Measurements from ENCODE around the gene RPL7A. TPM values are rescaled to one million over a fixed set of nuclear protein-coding genes. Genes with fewer than 3 reads are reported as not detected.

RPL7A gene
- total RNA-seq, 1 experiment from 2014 or later = 1,920 TPM

GRCh38 chr9:133382507-133383141, 34.6 kb downstream of the RPL7A start:
- CTCF ChIA-PET = no interaction called here
- BruUV-seq (replicated peaks) = no TSS peak

GRCh38 chr9:133383438-133383837, 35.4 kb downstream of the RPL7A start:
- ChIA-PET POLR2A (ENCODE audit: low non-redundant PET) (no interaction called here), CTCF (no interaction called here)
- no peak overlapping the region for H3K27ac ChIP-seq (ENCODE audit: low read depth, low read length, poor library complexity, severe bottlenecking)
- H3K4me3 ChIP-seq (ENCODE audit: low read depth, low read length, poor library complexity, severe bottlenecking) = no peak overlapping the region
- H3K27me3 ChIP-seq (replicated peaks; ENCODE audit: insufficient read depth, low read depth, low read length, poor library complexity) = no peaks in the 10 kb centered on the region
- no TSS peak for BruUV-seq (replicated peaks)
- H3K4me1 ChIP-seq (ENCODE audit: insufficient read depth, low read length, poor library complexity, severe bottlenecking) = no peaks in the 10 kb centered on the region
- intact Hi-C loops (cut with micrococcal nuclease; ENCODE audit: unreplicated experiment) = no loop called here
- no peaks in the 10 kb centered on the region for H3K9me3 ChIP-seq (ENCODE audit: low read depth, low read length, poor library complexity, severe bottlenecking)
- TF ChIP-seq EZH2 (IDR thresholded peaks at IDR 0.05; ENCODE audit: borderline replicate concordance, low read depth, low read length, poor library complexity, severe bottlenecking) = no peak
- TF ChIP-seq CTCF (conservative IDR thresholded peaks at IDR 0.05; ENCODE audit: low read depth, low read length) = no peak
- H3K36me3 ChIP-seq (ENCODE audit: insufficient read depth, low read length, poor library complexity, severe bottlenecking) = no peaks in the 10 kb centered on the region
- DNase-seq (ENCODE audit: low spot score) = no peak

More at GRCh38 chr9:133382507-133383141, 34.6 kb downstream of the RPL7A start:
- no peaks in the 10 kb centered on the region for H3K27me3 ChIP-seq (replicated peaks; ENCODE audit: insufficient read depth, low read depth, low read length, poor library complexity)
- no peaks in the 10 kb centered on the region for H3K9me3 ChIP-seq (ENCODE audit: low read depth, low read length, poor library complexity, severe bottlenecking)
- DNase-seq (ENCODE audit: low spot score) = no peak
- POLR2A ChIA-PET (ENCODE audit: low non-redundant PET) = no interaction called here
- intact Hi-C loops (cut with micrococcal nuclease; ENCODE audit: unreplicated experiment) = no loop called here
- H3K4me3 ChIP-seq (ENCODE audit: low read depth, low read length, poor library complexity, severe bottlenecking) = no peak overlapping the region
- no peaks in the 10 kb centered on the region for H3K36me3 ChIP-seq (ENCODE audit: insufficient read depth, low read length, poor library complexity, severe bottlenecking)
- H3K27ac ChIP-seq (ENCODE audit: low read depth, low read length, poor library complexity, severe bottlenecking) = no peak overlapping the region
- TF ChIP-seq EZH2 (IDR thresholded peaks at IDR 0.05; ENCODE audit: borderline replicate concordance, low read depth, low read length, poor library complexity, severe bottlenecking) (no peak), CTCF (conservative IDR thresholded peaks at IDR 0.05; ENCODE audit: low read depth, low read length) (no peak)
- peaks cover 7% of the 10 kb centered on the region for H3K4me1 ChIP-seq (ENCODE audit: insufficient read depth, low read length, poor library complexity, severe bottlenecking)

GRCh38 chr9:133384736-133385321, 36.8 kb downstream of the RPL7A start:
- CTCF ChIA-PET = no interaction called here
- no peaks in the 10 kb centered on the region for H3K9me3 ChIP-seq (ENCODE audit: low read depth, low read length, poor library complexity, severe bottlenecking)
- intact Hi-C loops (cut with micrococcal nuclease; ENCODE audit: unreplicated experiment) = no loop called here

More at GRCh38 chr9:133384736-133385321, 36.8 kb downstream of the RPL7A start:
- Histone ChIP-seq H3K36me3 (ENCODE audit: insufficient read depth, low read length, poor library complexity, severe bottlenecking) (no peaks in the 10 kb centered on the region), H3K27ac (ENCODE audit: low read depth, low read length, poor library complexity, severe bottlenecking) (no peak overlapping the region), H3K4me1 (ENCODE audit: insufficient read depth, low read length, poor library complexity, severe bottlenecking) (no peaks in the 10 kb centered on the region), H3K27me3 (replicated peaks; ENCODE audit: insufficient read depth, low read depth, low read length, poor library complexity) (no peaks in the 10 kb centered on the region), H3K4me3 (ENCODE audit: low read depth, low read length, poor library complexity, severe bottlenecking) (no peak overlapping the region)
- BruUV-seq (replicated peaks) = no TSS peak
- TF ChIP-seq CTCF (conservative IDR thresholded peaks at IDR 0.05; ENCODE audit: low read depth, low read length) (no peak), EZH2 (IDR thresholded peaks at IDR 0.05; ENCODE audit: borderline replicate concordance, low read depth, low read length, poor library complexity, severe bottlenecking) (no peak)
- POLR2A ChIA-PET (ENCODE audit: low non-redundant PET) = no interaction called here
- DNase-seq (ENCODE audit: low spot score) = no peak
